Measurements from ENCODE around the gene FCRLA. TPM values are rescaled to one million over a fixed set of nuclear protein-coding genes. Genes with fewer than 3 reads are reported as not detected.

Gene FCRLA
- polyA plus RNA-seq, 1 donor (not counting 4 experiments of a cell fraction or from before 2014, with no cell fraction given) = 2.0 TPM

DNA sequence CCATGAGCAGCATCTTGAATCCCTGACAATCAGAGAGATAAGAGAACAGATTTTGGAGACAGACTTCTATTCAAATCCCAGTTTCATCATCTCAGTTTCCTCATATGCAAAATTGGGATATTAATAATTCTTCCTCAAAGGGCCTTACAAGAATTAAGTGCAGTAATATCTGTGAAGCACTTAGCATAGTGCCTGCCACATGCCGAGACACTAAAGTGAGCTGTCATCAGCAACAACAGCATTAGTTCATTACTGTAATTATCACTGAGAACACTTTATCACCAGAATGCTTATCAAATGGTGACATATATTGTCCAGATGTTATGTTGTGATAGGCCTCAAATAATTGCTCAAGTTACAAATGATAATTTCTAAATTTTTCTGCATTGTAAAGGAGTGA lies 13.4 kb downstream of the FCRLA start:
- Histone ChIP-seq H3K27ac (ENCODE audit: control insufficient read depth, insufficient read depth, low read length) (no peak overlapping the region), H2AFZ (ENCODE audit: control insufficient read depth, low read length) (no peak overlapping the region), H3K9me1 (ENCODE audit: control insufficient read depth, extremely low read depth, insufficient read depth, low read length) (no peaks in the 10 kb centered on the region), H3K4me2 (ENCODE audit: control insufficient read depth, extremely low read depth, insufficient read depth, low read depth, low read length) (no peak overlapping the region), H3K4me3 (ENCODE audit: control insufficient read depth in 2 of 3, extremely low read depth in 1 of 3, insufficient read depth in 2 of 3, low read depth in 1 of 3, low read length in 3 of 3) (no peak overlapping the region), H3K27me3 (ENCODE audit: control insufficient read depth, extremely low read depth, insufficient read depth, low read length) (no peaks in the 10 kb centered on the region), H3K79me2 (ENCODE audit: control insufficient read depth, insufficient read depth, low read length) (no peaks in the 10 kb centered on the region), H4K20me1 (ENCODE audit: control insufficient read depth, extremely low read depth, insufficient read depth, low read length) (no peaks in the 10 kb centered on the region), H3K4me1 (ENCODE audit: control insufficient read depth, extremely low read depth, insufficient read depth, low read length) (peaks cover 13% of the 10 kb centered on the region), H3K9ac (ENCODE audit: control insufficient read depth, extremely low read depth, insufficient read depth, low read length) (no peak overlapping the region), H3K36me3 (ENCODE audit: control insufficient read depth in 2 of 2, extremely low read depth in 1 of 2, insufficient read depth in 2 of 2, low read length in 2 of 2) (no peaks in the 10 kb centered on the region), H3K9me3 (ENCODE audit: control insufficient read depth, low read depth, low read length) (no peaks in the 10 kb centered on the region)
- dilution Hi-C loops (cut with MboI; ENCODE audit: extremely low pct_ligation_motif_present, low sequenced_read_pairs) = no loop called here
- DNase-seq (ENCODE audit: low read depth, low spot score) = no peak
- TF ChIP-seq EZH2 (IDR thresholded peaks at IDR 0.05; ENCODE audit: low read length) = no peak
- FAIRE-seq = no peak

- no peaks in the 10 kb centered on the region for H3K79me2 ChIP-seq (ENCODE audit: control insufficient read depth, insufficient read depth, low read length)
- H3K4me1 ChIP-seq (ENCODE audit: control insufficient read depth, extremely low read depth, insufficient read depth, low read length) = peaks cover 20% of the 10 kb centered on the region
- no peaks in the 10 kb centered on the region for H3K9me1 ChIP-seq (ENCODE audit: control insufficient read depth, extremely low read depth, insufficient read depth, low read length)
- DNase-seq (ENCODE audit: low read depth, low spot score) = no peak
- no peaks in the 10 kb centered on the region for H3K27me3 ChIP-seq (ENCODE audit: control insufficient read depth, extremely low read depth, insufficient read depth, low read length)
- no peak within 1 kb of the TSS for H2AFZ ChIP-seq (ENCODE audit: control insufficient read depth, low read length)
- H3K9me3 ChIP-seq (ENCODE audit: control insufficient read depth, low read depth, low read length) = no peaks in the 10 kb centered on the region
- dilution Hi-C loops (cut with MboI; ENCODE audit: extremely low pct_ligation_motif_present, low sequenced_read_pairs) = no loop called here
- H3K9ac ChIP-seq (ENCODE audit: control insufficient read depth, extremely low read depth, insufficient read depth, low read length) = no peak within 1 kb of the TSS
- no peaks in the 10 kb centered on the region for H3K36me3 ChIP-seq (ENCODE audit: control insufficient read depth in 2 of 2, extremely low read depth in 1 of 2, insufficient read depth in 2 of 2, low read length in 2 of 2)
- no peak within 1 kb of the TSS for H3K4me3 ChIP-seq (ENCODE audit: control insufficient read depth in 2 of 3, extremely low read depth in 1 of 3, insufficient read depth in 2 of 3, low read depth in 1 of 3, low read length in 3 of 3)
- no peak within 1 kb of the TSS for H3K4me2 ChIP-seq (ENCODE audit: control insufficient read depth, extremely low read depth, insufficient read depth, low read depth, low read length)
- no peak within 1 kb of the TSS for H3K27ac ChIP-seq (ENCODE audit: control insufficient read depth, insufficient read depth, low read length)
- TF ChIP-seq EZH2 (IDR thresholded peaks at IDR 0.05; ENCODE audit: low read length) (no peak), CTCF (optimal IDR thresholded peaks at IDR 0.05 in 1 of 3, IDR thresholded peaks at IDR 0.05 in 1 of 3, conservative IDR thresholded peaks at IDR 0.05 in 1 of 3; ENCODE audit: extremely low read depth in 1 of 3, insufficient read depth in 2 of 3, low read length in 3 of 3) (no peak)
- no peaks in the 10 kb centered on the region for H4K20me1 ChIP-seq (ENCODE audit: control insufficient read depth, extremely low read depth, insufficient read depth, low read length)
- FAIRE-seq = no peak
Observed at GRCh38 chr1:161720956-161721737, 14.1 kb downstream of the FCRLA start, which contains the start of gene FCRLB. Gene FCRLB, plus strand, starts transcription at chr1:161721544. Its CDS starts 1,129 bp downstream, at chr1:161722673.
